Measurements from ENCODE around the gene BLOC1S2. TPM values are rescaled to one million over a fixed set of nuclear protein-coding genes. Genes with fewer than 3 reads are reported as not detected.

BLOC1S2 gene
- total RNA-seq, 1 donor from 2014 or later, result 21.4 TPM

DNA sequence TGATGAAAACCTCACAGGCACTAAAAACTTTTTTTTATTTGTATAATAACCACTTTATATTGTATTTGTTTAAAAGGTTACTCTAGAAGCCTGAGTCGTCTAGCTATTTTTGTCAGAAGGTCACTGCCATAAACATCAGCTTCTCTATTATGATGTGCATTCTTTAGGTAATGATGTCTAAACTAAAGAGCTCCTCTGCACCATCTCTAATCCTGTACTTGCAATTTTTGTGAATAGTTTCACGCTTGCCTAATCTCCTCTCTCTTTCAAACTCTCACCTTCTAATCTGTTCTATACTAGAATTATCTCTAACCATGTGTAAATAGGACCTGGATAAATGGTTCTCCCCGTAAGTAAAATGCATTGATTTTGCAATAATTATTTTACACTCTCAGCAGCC is 46.6 kb downstream of the BLOC1S2 start:
- no peak for TF ChIP-seq CTCF (IDR thresholded peaks at IDR 0.05)
- H3K4me1 ChIP-seq, result no peaks in the 10 kb centered on the region
- H3K4me3 ChIP-seq, result no peak overlapping the region
- no peaks in the 10 kb centered on the region for H3K9me3 ChIP-seq
- no peak overlapping the region for H3K27ac ChIP-seq
- no peak for DNase-seq (ENCODE audit: low spot score in 2 of 2)
- H3K27me3 ChIP-seq, result no peaks in the 10 kb centered on the region
- H3K36me3 ChIP-seq, result peaks cover 28 to 76% of the 10 kb centered on the region in 2 donors
- intact Hi-C loops (cut with DNase I), result no loop called here

- Histone ChIP-seq H3K27ac (no peak overlapping the region), H3K36me3 (peaks cover 33 to 72% of the 10 kb centered on the region in 2 donors), H3K27me3 (no peaks in the 10 kb centered on the region), H3K4me1 (no peaks in the 10 kb centered on the region), H3K4me3 (no peak overlapping the region), H3K9me3 (no peaks in the 10 kb centered on the region)
- no peak for DNase-seq (ENCODE audit: low spot score in 2 of 2)
- no peak for TF ChIP-seq CTCF (IDR thresholded peaks at IDR 0.05)
- intact Hi-C loops (cut with DNase I), result no loop called here
Measured at GRCh38 chr10:100238429-100238828, 48.1 kb downstream of the BLOC1S2 start.

DNA sequence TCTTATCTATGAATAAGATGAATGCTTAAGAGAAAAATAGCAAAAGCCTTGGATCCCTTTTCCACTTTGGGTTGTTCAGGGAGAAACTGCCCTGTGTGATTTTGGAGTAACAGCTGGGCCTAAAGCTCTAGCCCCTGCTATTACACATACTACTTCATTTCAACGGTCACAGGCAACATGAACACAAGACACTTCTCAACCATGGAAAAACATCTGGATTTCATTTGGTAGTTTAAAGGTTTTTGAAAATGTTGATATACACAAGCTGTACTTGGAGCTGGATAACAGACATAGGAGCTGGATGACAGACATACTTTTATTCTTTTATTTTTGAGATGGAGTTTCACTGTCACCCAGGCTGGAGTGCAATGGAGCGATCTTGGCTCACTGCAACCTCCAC is 54.4 kb downstream of the BLOC1S2 start:
- peaks cover 23 to 45% of the 10 kb centered on the region in 2 donors for H3K36me3 ChIP-seq
- TF ChIP-seq CTCF (IDR thresholded peaks at IDR 0.05), result no peak
- H3K9me3 ChIP-seq, result no peaks in the 10 kb centered on the region
- H3K4me3 ChIP-seq, result no peak overlapping the region
- H3K27ac ChIP-seq, result no peak overlapping the region
- no peak for DNase-seq (ENCODE audit: low spot score in 2 of 2)
- H3K27me3 ChIP-seq, result no peaks in the 10 kb centered on the region
- intact Hi-C loops (cut with DNase I), result no loop called here
- peaks cover 0 to 11% of the 10 kb centered on the region in 2 donors for H3K4me1 ChIP-seq

DNA sequence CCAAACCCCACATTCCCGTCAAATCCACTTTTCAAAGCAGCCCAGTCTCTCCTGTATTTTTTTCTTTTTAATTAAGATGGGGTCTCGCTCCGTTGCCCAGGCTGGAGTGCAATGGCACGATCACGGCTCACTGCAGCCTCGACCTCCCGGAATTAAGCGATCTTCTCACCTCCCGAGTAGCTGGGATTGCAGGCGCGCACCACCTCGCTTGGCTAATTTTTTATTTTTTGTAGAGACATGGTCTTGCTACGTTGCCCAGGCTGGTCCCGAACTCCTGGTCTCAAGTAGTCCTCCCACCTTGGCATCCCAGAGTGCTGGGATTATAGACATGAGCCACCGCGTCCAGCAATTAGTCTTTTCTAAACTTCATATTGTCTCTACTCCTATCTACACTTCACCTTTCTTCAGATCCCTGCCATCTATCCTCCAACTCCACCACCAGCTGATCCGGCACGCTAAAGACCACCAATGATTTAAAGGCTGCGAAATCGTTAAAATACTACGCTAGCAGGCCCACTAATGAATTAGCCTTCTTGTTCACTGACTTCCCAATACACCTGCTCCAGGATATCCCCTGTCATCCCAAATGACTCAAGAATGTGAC is 56.6 kb downstream of the BLOC1S2 start:
- Histone ChIP-seq H3K4me1 (peaks cover 0 to 11% of the 10 kb centered on the region in 2 donors), H3K36me3 (peaks cover 17 to 31% of the 10 kb centered on the region in 2 donors), H3K27me3 (no peaks in the 10 kb centered on the region), H3K27ac (peak overlapping the region; percentile 64 to 79), H3K9me3 (no peaks in the 10 kb centered on the region), H3K4me3 (peak overlapping the region; percentile 83 to 87)
- no peak for DNase-seq (ENCODE audit: low spot score in 2 of 2)
- no peak for TF ChIP-seq CTCF (IDR thresholded peaks at IDR 0.05)
- intact Hi-C loops (cut with DNase I), result loop anchor here (1.0 kb wide), 4 partner anchors 37 to 116 kb away; partner anchors contain the start of genes BLOC1S2, CWF19L1 and ERLIN1

- H3K27ac ChIP-seq, result no peak overlapping the region
- peaks cover 31 to 60% of the 10 kb centered on the region in 2 donors for H3K36me3 ChIP-seq
- H3K4me1 ChIP-seq, result peaks cover 0 to 6% of the 10 kb centered on the region in 2 donors
- no peak for DNase-seq (ENCODE audit: low spot score in 2 of 2)
- no peaks in the 10 kb centered on the region for H3K9me3 ChIP-seq
- intact Hi-C loops (cut with DNase I), result no loop called here
- no peak for TF ChIP-seq CTCF (IDR thresholded peaks at IDR 0.05)
- no peak overlapping the region for H3K4me3 ChIP-seq
- no peaks in the 10 kb centered on the region for H3K27me3 ChIP-seq
Measured at GRCh38 chr10:100223879-100224278, 62.6 kb downstream of the BLOC1S2 start.

Other genes with a start within 250 kb of the BLOC1S2 start
- gene CPN1, start 204.8 kb downstream of the BLOC1S2 start, total RNA-seq, result not detected
- 16.6 TPM for gene ERLIN1, start 100.7 kb downstream of the BLOC1S2 start, total RNA-seq
- gene CHUK, start 57.1 kb downstream of the BLOC1S2 start, total RNA-seq, result 54.6 TPM
- gene CWF19L1, start 19.0 kb downstream of the BLOC1S2 start, total RNA-seq, result 14.3 TPM
- not detected for gene PKD2L1, start 43.5 kb upstream of the BLOC1S2 start, total RNA-seq
- 2.9 TPM for gene SCD, start 60.6 kb upstream of the BLOC1S2 start, total RNA-seq
- gene WNT8B, start 176.3 kb upstream of the BLOC1S2 start, total RNA-seq, result not detected
- gene SEC31B, start 233.2 kb upstream of the BLOC1S2 start, total RNA-seq, result 9.2 TPM
- 71.1 TPM for gene NDUFB8, start 243.2 kb upstream of the BLOC1S2 start, total RNA-seq
- gene HIF1AN, start 249.3 kb upstream of the BLOC1S2 start, total RNA-seq, result 4.7 TPM